ACHN (cell line): Measurements from ENCODE around the gene RHBDL1.

Experiments
- DNase-seq: peaks from one replicate; pipeline ENCODE4 v3.0.0-alpha.2; 2015
- in situ Hi-C: cut with HindIII; loops from 2 replicates; pipeline ENCODE4 v1.10.0; 2017; ENCODE audit warnings: low sequenced_read_pairs, low pct_ligation_motif_present, low pct_unique_long_range_greater_than_20kb

The RHBDL1 gene

DNA sequence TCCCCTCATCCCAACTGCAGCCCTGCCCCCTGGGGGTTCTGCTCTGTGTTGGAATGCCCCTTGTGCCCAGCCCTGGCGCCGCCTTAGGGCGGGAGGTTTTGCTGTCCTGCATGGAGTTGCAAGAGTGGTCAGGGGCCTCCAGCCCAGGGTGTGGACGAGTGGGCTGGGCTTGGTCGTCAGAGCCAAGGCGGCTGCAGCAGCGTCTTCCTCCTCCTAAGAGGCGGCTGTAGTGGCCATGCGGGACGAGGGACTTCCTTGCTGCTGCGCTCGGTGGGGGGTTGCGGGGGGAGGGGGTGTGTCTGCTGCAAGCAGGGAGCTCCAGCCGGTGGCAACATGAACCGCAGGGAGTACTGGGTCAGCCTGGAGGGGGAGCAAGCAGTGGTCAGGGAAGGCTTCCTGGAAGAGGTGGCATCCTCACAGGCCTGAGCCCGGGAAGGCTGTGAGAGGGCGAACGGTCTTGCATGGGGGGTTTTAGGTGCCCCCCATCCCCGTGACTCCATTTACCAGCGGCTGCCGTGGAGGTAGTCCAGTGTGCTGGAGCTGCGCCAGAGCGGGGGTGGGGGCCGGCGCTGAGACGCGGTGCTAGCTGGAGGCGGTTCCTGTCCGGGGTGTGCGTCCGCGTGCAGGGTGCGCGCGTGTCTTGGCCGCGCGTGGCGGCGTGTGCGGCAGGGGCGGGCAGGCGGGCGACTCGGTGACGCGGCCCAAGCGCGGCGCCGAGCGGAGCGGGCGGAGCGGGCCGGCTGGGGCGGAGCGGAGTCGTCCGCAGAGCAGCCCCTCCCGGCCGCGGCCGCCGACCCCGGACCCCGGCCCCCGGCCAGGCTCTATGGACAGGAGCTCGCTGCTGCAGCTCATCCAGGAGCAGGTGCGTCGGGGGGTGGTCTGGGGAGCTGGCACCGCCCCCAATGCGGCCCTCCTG lies at the start of gene RHBDL1:
Gene RHBDL1 (plus strand): TSS at position 704 of the 916 bp plus-strand sequence. CDS start 120 bp downstream, at position 824.
- in situ Hi-C loops = no loop called here
- DNase-seq = peak; percentile 58

DNA sequence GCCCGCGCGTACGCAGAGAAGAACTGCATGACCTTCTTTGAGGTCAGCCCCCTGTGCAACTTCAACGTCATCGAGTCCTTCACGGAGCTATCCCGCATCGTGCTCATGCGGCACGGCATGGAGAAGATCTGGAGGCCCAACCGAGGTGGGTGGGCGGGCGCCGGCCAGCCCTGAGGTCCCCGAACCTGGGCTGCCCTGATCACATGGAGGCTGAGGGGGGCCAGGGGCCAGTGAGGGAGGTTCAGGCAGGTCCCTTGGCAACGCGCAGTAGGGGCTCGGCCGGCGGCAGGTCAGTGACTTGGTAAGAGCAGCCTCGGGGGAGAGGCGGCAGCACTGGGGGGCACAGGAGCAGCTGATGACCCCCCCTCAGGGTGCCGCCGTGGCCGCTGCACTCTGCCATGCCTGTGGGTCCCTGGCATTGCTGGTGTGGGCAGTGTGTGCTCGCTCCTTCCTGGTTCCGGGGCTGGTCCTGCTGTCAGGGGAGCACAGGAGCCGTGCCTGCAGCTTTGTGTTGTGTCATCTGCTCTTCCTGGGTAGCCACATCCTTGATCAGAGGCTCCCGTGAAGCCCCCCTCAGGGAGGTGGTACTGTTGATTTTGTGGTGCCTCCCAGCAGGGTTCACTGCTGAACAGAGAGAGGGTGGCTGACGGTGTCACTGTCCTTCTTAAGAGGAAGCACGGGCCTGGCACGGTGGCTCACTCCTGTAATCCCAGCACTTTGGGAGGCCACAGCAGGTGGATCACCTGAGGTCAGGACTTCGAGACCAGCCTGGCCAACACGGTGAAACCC lies 49.3 kb upstream of the RHBDL1 start:
- DNase-seq = no peak
- in situ Hi-C loops = no loop called here

DNA sequence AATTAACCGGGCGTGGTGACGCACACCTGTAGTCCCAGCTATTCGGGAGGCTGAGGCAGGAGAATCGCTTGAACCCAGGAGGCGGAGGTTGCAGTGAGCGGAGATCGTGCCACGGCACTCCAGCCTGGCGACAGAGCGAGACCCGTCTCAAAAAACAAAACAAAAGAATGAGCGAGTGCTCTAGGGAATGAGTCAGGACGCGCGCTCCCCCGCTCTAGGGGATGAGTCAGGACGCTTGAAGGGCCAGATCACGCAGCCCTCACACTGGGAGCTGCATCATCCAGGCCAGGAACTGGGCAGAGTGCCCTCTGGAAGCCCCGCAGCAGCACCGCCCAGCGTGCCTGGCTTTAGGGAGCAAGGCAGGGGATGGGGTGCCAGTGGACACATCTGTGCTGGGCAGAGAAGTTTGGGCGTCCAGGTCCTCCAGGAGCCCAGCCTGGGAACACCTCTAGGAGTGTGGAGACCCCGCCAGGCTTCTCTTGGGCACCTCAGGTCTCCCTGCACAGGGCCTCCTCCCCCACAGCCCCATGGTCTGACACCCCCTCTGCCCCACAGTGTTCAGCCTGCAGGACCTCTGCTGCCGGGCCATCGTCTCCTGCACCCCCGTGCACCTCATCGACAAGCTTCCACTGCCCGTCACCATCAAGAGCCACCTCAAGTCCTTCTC lies 48.6 kb upstream of the RHBDL1 start:
- in situ Hi-C loops = no loop called here
- DNase-seq = peak; percentile 99

DNA sequence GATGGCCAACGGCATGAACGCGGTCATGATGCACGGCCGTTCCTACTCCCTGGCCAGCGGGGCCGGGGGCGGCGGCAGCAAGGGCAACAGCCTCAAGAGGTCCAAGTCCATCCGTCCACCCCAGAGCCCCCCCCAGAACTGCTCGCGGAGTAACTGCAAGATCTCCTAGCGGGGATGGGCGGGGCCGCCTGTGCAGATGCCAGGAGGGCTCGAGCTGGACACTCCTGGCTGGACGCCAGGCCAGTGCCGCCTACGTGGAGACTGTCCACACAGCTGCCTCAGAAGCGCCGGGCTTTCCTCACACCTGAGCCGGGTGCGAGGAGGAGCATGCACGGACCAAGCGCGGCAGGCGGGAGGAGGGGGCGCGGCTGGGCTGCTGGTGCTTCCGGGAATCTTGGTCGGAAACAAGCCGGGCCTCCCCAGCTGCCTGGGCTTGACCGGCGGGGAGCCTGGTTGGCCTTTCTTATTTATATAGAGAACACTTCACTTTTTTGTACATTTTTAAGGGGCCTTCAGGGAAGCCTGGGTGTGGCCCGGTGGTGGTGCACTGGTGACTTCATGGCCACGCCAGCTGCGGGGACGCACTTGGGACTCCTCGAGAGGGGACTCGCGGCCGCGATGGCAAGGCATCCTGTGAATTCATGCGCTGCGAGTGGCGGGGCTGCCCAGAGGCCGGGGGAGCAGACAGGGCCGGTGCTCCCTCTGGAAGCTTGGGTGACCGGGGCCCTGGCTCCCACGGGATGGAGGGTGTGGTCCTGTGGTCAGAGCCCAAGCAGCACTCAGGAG lies 47.8 kb upstream of the RHBDL1 start:
- in situ Hi-C loops = no loop called here
- peak; percentile 78 for DNase-seq

DNA sequence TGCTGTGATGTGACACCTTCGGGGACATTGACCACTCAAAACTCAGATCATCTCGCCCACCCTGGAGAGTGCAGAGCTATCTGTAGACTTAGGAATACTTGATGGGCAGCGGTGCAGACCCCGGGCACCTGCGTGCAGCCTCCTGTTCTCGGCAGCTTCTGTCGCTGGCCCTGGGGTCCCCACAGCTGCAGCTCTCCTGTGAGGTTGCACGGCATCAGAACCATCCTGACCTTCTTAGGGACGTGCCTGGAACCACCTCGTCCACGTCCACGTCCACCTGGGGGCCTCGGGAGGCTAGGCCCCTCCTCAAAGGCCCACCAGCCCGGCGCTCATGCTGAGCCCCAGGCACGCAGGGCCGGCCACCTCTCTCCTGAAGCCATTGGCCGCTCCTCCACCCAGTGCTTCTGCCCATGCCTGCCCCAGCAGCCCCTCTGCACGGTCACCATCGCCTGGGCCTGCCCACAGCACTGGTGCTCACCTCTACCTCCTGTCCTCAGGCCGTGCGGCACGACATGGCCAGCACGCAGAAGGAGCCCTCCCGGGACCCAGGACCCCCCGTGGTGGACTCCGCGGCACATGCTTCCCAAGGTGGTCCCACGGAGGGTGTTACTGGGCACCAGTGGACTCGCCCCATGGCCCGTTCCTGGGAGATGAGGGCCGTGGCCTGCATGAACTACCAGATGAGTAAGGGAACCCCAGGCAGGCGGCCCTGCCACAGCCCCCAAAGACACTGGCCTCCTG lies 47.0 kb upstream of the RHBDL1 start:
- no peak for DNase-seq
- in situ Hi-C loops = no loop called here

DNA sequence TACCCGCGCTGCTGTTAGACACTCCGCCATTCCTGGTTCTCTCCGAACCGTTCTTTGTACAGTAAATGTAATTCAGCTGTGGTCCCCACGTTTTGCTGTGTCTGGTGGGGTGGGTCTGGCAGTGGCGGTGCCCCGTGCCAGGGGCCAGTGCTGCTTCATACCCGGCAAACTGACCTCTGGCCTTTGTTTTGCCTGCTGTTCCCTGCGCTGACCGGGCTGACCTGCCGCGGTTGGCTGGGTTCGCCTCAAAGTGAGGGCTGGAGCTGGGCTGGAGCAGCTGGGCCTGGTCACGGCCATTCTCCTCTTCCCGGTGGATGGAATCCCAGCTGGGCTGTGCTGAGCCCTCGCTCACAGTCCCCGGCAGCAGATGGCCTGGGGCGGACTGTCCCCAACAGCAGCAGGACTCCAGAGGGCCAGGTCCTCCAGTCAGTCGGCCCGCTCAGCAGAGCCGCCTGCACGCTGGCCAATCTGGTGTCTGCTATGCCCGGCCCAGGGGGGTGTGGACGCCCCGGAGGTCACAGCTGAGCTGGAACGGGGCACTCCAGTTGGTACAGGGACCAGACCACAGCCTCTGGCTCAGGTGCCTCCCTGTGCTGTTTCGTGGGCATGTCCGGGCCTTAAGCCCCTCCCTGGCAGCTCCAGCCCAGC lies 46.2 kb upstream of the RHBDL1 start:
- no peak for DNase-seq
- in situ Hi-C loops = no loop called here

DNA sequence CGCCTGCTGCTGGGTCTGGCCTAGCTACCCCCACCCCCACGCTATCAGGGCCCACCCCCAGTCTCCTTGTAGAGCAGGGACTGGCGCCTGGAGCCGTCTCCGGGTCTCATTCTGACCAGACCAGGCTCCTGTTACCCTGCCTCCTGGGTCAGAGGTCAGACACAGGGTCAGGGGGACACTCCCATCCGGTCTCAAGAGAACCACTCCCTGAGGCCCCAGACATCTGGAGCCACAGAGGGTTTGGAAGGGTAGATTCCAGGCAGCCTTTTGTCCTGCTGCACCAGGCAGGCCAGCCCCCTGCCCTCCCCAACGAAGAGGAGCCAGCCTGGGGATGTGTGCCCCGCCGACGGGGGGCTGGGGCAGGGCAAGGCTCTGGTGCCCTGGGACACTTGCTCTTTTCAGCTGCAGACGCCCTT lies 45.6 kb upstream of the RHBDL1 start:
- DNase-seq = no peak
- in situ Hi-C loops = no loop called here

DNA sequence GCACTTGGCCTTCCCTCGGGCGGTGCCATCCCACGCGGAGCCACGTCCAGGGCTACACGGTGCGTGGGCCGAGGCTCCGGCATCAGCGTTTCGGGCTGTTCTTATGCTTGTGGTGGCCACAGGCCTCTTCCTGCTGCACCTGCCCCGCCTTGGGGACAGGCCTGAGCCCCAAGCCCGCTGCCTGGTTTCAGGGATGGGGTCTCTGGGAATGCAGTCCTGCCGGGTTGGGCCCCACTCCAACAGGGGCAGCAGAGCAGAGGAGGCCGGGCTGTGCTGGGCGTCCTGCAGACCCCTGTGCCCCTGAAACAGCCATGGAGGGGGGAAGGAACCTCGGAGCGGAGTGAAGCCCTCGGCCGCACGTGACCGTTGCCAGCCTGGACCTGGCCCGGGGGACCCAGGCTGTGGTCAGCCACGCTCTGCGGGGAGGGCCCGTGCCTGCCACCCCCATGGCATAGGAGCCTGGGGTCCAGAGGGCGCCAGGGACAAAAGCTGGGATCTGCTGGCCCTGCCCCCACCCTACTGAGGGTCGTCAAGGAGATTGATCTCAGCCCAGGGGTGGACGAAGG lies 45.1 kb upstream of the RHBDL1 start:
- DNase-seq = no peak
- in situ Hi-C loops = no loop called here

DNA sequence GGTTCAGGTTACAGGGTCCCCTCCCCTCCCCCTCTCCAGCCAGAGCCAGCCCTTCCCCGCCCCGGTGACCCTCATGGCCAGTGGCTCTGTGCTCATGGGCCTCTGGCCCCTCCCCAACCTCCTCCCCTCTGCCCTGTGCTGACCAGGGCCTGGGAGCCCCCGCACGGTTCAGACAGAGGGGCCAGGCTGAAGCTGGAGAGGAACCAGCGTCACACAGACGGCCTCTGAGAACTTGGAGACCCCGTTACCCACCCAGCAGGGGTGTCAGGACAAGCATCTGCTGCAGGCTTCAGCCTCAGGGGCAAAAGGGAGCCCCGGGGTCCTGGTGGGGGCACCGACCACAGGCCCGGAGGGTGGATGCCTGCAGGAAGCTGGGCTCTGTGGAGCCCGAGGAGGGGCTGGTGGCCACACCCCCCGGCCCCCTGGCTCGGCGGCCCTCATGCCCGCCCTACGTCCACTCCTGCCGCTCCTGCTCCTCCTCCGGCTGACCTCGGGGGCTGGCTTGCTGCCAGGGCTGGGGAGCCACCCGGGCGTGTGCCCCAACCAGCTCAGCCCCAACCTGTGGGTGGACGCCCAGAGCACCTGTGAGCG lies 44.6 kb upstream of the RHBDL1 start, which contains the start of gene WFIKKN1:
Gene WFIKKN1 (plus strand): TSS at position 171 of the 591 bp plus-strand sequence. CDS start 269 bp downstream, at position 440.
- in situ Hi-C loops = no loop called here
- DNase-seq = no peak

DNA sequence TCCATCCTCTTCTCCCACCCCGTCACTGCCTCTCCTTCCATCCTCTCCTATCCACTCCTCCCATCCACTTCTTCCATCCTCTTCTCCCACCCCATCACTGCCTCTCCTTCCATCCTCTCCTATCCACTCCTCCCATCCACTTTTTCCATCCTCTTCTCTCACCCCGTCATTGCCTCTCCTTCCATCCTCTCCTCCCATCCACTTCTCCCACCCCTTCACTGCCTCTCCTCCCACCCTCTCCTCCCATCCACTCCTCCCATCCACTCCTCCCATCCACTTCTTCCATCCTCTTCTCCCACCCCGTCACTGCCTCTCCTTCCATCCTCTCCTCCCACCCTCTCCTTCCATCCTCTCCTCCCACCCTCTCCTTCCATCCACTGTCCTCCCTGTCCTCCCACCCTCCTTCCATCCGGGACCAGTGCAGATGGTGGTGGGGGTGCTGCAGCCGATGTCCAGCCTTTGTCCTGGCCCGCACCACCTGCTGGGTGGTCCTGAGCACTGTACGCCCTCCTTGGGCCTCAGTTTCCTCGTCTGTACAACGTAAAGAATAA lies 43.6 kb upstream of the RHBDL1 start:
- in situ Hi-C loops = no loop called here
- DNase-seq = no peak

DNA sequence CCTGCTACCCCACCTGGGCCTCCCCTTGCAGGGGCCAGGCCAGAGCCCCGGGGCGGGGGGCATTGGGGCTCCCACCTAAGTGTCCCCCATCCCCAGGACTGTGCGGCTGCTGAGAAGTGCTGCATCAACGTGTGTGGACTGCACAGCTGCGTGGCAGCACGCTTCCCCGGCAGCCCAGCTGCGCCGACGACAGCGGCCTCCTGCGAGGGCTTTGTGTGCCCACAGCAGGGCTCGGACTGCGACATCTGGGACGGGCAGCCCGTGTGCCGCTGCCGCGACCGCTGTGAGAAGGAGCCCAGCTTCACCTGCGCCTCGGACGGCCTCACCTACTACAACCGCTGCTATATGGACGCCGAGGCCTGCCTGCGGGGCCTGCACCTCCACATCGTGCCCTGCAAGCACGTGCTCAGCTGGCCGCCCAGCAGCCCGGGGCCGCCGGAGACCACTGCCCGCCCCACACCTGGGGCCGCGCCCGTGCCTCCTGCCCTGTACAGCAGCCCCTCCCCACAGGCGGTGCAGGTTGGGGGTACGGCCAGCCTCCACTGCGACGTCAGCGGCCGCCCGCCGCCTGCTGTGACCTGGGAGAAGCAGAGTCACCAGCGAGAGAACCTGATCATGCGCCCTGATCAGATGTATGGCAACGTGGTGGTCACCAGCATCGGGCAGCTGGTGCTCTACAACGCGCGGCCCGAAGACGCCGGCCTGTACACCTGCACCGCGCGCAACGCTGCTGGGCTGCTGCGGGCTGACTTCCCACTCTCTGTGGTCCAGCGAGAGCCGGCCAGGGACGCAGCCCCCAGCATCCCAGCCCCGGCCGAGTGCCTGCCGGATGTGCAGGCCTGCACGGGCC lies 42.8 kb upstream of the RHBDL1 start:
- DNase-seq = no peak
- in situ Hi-C loops = no loop called here

DNA sequence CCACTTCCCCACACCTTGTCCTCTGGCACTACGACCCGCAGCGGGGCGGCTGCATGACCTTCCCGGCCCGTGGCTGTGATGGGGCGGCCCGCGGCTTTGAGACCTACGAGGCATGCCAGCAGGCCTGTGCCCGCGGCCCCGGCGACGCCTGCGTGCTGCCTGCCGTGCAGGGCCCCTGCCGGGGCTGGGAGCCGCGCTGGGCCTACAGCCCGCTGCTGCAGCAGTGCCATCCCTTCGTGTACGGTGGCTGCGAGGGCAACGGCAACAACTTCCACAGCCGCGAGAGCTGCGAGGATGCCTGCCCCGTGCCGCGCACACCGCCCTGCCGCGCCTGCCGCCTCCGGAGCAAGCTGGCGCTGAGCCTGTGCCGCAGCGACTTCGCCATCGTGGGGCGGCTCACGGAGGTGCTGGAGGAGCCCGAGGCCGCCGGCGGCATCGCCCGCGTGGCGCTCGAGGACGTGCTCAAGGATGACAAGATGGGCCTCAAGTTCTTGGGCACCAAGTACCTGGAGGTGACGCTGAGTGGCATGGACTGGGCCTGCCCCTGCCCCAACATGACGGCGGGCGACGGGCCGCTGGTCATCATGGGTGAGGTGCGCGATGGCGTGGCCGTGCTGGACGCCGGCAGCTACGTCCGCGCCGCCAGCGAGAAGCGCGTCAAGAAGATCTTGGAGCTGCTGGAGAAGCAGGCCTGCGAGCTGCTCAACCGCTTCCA lies 42.0 kb upstream of the RHBDL1 start:
- in situ Hi-C loops = no loop called here
- DNase-seq = no peak

DNA sequence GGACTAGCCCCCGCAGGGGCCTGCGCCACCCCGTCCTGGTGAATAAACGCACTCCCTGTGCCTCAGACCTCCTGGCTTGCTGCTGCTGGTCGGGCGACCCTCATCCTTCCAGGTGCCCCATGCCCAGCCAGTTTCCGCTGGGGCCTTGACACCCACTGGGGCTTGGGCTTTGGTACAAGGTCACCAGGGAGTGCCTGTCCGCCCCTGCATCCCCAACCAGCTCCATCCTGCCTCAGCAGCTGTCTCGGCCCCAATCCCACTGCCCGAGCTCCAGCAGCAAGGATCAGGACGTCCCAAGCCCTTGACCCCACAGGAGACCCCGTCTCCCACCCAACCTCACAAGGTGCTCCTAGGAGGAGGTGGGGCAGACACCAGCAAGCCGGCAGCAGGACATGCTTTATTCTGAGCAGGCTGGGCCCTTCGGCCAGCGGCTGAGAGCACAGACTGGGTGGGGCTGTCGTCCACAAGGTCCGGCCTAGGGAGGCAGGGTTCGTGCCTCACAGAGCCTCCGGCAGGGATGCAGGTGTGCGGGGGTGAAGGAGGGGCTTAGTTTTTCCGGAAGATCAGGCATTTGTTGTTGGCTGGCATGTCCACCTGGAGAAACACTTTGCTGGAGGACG lies 41.3 kb upstream of the RHBDL1 start:
- no peak for DNase-seq
- in situ Hi-C loops = no loop called here

DNA sequence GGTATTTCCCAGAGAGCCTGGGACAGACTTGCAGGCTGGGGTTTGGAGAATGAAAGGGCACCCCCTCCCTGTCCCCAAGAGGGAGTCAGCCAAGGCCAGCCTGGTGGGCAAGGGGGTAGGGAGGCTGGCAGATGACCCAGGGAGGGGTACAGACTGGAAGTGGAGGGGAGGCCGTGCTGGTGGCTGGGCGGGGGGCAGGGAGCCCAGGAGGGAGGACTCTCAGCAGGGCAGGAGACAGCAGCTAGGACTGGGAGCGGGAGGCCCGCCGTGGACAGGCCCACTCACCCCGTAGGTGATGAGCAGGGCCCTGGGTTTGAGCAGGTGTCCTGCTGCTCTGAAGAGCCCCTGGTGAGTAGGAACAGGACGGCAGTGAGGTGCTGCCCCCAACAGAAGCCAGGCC lies 40.5 kb upstream of the RHBDL1 start:
- in situ Hi-C loops = no loop called here

More for the DNA sequence above, 40.5 kb upstream of the RHBDL1 start:
- no peak for DNase-seq
